Activated T-cell treated with anti-CD3 and anti-CD28 coated beads, Interleukin-2, amount 50 U/mL, for 4 hours (primary cell): Measurements from ENCODE around the gene SERPINE1. TPM values are rescaled to one million over a fixed set of nuclear protein-coding genes. Genes with fewer than 3 reads are reported as not detected.

Experiments used
- total RNA-seq, 3 donors: library from RNA; stranded (reverse); gene quantifications; one replicate each; pipeline ENCODE4 v1.2.1, GENCODE V29; 2021

SERPINE1 gene
- total RNA-seq, 3 donors from 2014 or later = 0.18 to 0.46 (median 0.33) TPM

Other genes with a start within 250 kb of the SERPINE1 start
- 1 to 10 TPM; 3.7 to 5.1 (median 4.6) TPM for gene UFSP1, start 237.4 kb upstream of the SERPINE1 start, total RNA-seq
- gene ACHE, start 231.2 kb upstream of the SERPINE1 start, total RNA-seq = under 1 TPM; 0.32 to 0.54 (median 0.35) TPM
- gene MUC3A, start 177.6 kb upstream of the SERPINE1 start, total RNA-seq = under 1 TPM in 1 of 3 donors, not detected in 2; 0.16 TPM
- under 1 TPM; 0.16 to 0.20 (median 0.19) TPM for gene MUC12, start 157.5 kb upstream of the SERPINE1 start, total RNA-seq
- not detected for gene MUC17, start 107.0 kb upstream of the SERPINE1 start, total RNA-seq
- gene TRIM56, start 41.6 kb upstream of the SERPINE1 start, total RNA-seq = 10 to 100 TPM; 23.9 to 26.8 (median 24.2) TPM
- gene AP1S1, start 27.4 kb downstream of the SERPINE1 start, total RNA-seq = 10 to 100 TPM; 27.6 to 32.9 (median 28.3) TPM
- not detected for gene VGF, start 38.5 kb downstream of the SERPINE1 start, total RNA-seq
- not detected for gene NAT16, start 53.2 kb downstream of the SERPINE1 start, total RNA-seq
- not detected for gene MOGAT3, start 73.9 kb downstream of the SERPINE1 start, total RNA-seq
- gene PLOD3, start 90.5 kb downstream of the SERPINE1 start, total RNA-seq = 10 to 100 TPM; 30.1 to 38.9 (median 33.2) TPM
- 10 to 100 TPM; 50.4 to 55.0 (median 53.2) TPM for gene ZNHIT1, start 91.1 kb downstream of the SERPINE1 start, total RNA-seq
- gene CLDN15, start 110.7 kb downstream of the SERPINE1 start, total RNA-seq = 10 to 100 TPM; 15.6 to 18.5 (median 17.6) TPM
- gene FIS1, start 118.0 kb downstream of the SERPINE1 start, total RNA-seq = 100 to 1,000 TPM; 126 to 148 (median 136) TPM
- 10 to 100 TPM in 1 of 3 donors, 1 to 10 TPM in 2; 7.7 to 10.7 (median 8.3) TPM for gene IFT22, start 194.7 kb downstream of the SERPINE1 start, total RNA-seq
- under 1 TPM in 1 of 3 donors, not detected in 2; 0.05 TPM for gene COL26A1, start 235.8 kb downstream of the SERPINE1 start, total RNA-seq